GM18861 (cell line): ENCODE measurements around the gene CFAP61.

Experiments
- ATAC-seq: cut with Tn5 transposase; IDR thresholded peaks from one replicate; pipeline ENCODE4 v1.9.1; 2021; ENCODE audit not compliant: unreplicated experiment

CFAP61 gene

DNA sequence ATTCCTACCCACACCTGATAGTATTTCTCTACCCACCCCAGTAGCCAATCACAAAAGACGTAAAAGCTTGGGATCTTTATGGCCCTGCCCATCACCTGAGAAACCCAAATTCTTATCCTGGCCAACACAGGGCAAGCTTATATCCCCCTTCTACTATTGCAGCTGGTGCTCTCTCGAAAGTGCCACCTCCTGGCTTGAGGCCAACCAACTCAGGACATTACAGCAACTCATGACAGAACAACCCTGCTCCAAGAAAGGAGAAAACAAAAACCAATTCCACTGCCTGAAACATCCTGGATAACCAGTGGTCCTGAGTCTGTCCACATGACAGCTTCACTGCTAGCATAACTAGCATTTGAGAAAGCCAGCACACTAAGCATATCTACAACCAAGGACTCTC, 97.9 kb downstream of the CFAP61 start:
- no peak for ATAC-seq

GRCh38 chr20:20160520-20160919, 108.2 kb downstream of the CFAP61 start:
- no peak for ATAC-seq

- ATAC-seq: no peak
Observed at GRCh38 chr20:20161611-20162010, 109.3 kb downstream of the CFAP61 start.

DNA sequence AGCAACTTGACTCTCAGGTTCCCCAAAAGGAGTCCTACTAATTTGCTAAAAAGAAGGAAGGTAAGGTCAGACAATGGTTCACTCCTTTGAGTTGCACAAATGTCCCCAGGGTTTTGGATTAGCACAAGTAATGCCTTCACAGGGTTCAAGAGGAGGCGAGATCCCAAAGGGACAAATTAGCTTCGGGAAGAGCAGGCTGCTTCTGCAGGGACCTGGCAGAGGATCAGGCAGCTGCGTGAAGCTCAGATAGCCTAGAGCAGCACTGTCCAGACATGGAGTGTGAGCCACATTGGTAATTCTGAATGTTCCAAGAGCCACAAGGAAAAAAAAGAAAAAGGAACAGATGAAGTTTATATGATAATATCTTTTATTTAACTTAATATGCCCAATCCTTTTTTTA, 115.4 kb downstream of the CFAP61 start:
- ATAC-seq: no peak

DNA sequence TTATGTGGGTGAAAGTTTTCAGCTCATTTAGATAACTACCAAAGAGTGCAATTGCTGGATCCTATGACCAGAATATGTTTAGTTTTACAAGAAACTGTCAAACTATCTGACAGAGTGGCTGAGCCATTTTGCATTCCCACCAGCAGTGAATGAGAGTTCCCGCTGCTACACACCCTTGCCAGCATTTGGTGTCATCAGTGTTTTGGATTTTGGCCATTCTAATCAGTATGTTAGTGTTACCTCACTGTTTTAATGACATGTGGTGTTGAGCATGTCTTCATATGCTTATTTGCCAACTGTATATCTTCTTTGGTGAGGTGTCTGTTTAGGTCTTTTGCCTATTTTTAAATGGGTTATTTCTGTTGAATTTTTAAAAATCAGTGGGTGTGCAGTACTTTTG, 120.9 kb downstream of the CFAP61 start:
- ATAC-seq: no peak

GRCh38 chr20:20174089-20174835, 121.9 kb downstream of the CFAP61 start:
- no peak for ATAC-seq

DNA sequence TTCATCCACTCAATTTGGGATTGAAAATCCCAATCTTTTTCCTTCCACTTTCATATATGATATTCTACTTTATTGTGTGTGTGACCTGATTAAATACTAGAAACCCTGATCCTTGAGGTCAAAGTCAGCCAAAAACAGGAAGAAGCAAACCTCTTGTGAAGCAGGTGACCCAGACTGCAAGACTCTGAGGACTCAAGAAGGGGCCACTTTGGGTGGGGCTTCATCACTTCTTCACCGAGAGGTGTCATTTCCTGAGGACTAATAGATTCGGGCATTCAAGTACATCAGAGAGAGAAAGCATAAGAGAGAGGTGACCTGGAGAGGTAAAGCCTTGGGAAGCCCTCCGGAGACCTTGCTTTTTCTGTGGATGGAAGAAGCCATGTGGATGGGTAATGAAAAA, 129.0 kb downstream of the CFAP61 start:
- ATAC-seq: no peak

DNA sequence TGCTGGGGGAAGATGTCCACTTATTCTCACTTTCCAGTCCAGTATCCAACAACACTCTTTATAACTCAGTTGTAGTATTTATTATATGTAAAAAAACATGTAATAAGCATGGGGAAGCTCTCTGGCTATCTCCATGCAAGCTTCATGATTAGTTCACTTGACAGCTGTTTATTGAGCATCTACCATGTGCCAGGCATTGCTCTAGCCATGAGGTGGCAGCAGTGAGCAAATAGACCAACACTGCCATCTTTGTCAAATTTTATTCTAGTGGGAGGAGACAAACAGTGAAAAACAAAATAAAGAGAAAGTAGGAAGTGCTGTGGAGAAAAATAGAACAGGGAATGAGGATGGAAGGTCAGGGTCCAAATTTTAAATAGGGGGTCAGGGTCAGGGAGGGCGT, 131.8 kb downstream of the CFAP61 start:
- ATAC-seq: no peak

DNA sequence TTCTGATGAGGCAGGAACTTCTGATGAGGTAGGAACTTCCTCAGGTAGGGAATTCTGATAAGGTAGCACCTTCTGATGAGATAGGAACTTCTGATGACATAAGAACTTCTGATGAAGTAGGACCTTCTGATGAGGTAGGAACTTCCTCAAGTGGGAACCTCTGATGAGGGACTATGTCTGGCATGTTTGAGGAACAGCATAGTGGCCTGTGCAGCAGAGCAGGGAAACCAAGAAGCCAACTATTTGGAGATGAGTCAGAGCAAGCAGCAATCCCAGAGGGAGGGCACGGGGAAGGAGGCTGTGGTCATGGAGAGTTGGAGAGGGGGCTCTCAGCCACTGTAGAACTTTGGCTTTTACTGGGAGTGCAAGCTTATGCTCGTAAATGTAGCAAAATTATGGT, 132.4 kb downstream of the CFAP61 start:
- no peak for ATAC-seq

- peak; percentile 43 for ATAC-seq
Observed at GRCh38 chr20:20188647-20189046, 136.3 kb downstream of the CFAP61 start.

DNA sequence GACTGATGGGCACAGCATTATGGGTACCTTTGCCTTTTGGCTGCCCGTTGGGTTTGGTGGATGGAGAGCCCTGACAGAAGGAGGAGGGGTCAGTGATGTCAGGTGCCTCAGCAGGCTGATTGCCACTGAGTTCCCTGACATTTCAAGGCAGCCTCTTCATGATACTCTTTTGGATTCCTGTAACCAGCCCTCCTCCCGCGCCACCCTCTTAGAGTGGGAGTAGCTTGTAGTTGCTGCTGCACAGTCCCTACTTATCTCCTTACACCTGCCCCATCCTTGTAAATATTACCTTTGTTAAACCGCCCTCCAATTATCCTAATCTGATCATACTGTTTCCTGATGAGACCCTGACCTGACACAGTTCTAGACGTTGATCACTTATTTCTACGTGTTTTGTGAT, 140.0 kb downstream of the CFAP61 start:
- no peak for ATAC-seq

- no peak for ATAC-seq
Observed at GRCh38 chr20:20195021-20195705, 142.8 kb downstream of the CFAP61 start.

DNA sequence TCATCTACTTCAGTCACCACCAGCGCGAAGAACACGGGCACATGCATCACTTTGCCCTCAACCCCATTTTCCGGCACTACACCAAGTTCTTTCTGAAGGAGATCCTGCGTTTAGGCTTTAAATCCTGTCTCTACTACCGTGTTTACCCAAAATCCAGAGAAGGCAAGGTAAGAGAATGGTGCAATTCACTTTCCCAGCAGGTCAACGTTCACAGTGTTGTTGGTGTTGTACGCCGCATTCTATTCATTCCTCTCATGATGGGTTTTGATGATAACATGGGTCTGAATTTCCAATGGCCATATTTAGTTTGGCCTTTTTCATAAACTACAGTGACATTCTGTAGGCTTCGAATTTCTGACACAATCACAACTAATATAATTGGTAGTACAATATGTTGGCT, 144.3 kb downstream of the CFAP61 start:
- ATAC-seq: no peak

- ATAC-seq: no peak
Observed at GRCh38 chr20:20198011-20198410, 145.7 kb downstream of the CFAP61 start.

DNA sequence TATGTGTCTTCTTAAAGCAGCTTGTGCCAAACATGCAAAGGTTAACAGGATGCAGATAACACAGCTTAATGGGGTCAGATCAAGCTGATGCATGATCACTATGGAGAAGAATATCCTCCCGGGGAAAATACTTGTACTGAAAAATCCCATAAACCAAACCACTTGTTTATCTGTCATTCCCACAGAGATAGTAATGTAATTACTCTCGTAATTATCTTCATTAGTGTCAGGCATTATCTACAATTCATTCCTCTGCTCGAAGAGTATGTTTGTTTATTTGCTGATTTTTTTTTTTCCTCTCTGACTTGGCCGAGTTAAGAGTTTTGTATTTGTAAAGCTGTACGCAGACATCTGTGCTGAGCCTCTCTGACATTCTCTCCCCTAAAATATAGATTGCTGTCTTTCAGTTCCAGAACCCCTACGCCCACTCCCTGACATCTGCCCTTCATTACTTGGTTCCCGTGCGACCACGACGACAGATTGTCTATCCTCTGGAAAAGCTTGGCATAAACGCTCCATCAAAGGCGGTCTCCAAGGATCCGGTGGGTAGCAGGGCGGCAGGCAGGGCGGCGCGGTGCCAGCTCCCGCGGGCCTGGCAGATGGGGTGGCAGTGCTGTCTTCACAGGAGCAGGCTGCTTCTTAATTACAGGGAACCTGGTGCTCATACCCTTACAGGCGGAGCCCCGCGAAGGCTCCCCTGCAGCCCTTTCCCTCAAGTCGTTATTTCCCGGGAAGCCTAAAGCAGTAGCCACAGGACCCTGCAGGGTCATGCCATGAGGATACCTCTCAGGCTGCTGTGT, 147.2 kb downstream of the CFAP61 start:
- no peak for ATAC-seq

DNA sequence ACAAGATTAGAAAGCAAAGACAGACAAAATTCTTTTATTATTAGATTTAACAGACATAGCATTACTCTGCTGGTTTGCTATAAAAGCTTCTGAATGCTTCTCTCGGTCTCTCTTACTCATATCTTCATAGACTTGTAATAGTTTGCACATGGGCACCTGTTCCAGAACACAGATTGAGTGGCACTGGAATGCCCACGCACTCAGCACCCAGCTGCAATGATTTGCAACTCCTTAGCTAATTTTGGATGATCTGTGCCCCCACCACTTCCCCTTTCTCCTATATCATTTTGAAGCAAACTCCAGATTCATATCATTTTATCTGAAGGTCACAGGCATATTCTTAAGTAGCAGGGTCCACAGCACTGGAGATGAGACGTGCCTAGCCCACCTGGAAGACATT, 148.8 kb downstream of the CFAP61 start:
- no peak for ATAC-seq

DNA sequence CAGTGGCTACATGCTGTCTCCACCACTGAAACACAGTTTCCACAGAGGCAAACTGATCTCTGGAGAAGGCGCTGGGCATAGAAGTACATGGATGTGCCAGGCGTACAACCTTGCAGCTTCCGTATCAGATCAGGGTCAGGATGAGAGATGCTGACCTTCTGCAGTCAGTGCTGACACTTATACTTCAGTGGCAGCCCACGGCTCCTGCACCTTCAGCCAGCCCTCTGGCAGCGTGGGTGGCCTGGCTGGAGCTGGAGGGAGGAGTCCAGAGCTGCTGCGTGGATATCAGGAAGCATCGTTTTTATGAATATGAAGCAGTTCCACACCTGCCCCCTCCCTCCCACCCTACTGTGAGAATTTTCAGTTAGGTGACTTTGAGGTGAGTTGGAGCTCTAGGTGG, 149.3 kb downstream of the CFAP61 start:
- no peak for ATAC-seq

DNA sequence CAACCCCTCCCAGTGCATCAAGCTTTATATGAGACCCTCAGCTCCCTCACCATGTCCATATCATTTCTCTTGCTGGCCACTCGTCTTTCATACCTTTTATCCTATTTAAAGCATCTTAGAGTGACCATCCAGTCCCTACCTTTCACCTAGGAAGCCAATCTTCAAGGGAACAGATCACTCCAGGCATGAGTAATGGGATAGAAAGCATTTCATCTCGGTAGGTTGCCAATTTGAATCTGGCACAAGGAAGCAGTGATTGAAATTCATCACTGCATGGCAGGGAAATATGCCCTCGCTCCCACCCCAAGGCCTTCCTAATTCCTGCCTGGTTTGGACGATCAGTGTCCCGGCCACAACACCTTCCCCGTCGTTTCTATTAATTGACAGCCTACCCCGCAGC, 150.4 kb downstream of the CFAP61 start:
- ATAC-seq: no peak

- no peak for ATAC-seq
Observed at GRCh38 chr20:20203784-20204183, 151.5 kb downstream of the CFAP61 start.

- no peak for ATAC-seq
Observed at GRCh38 chr20:20204256-20204655, 151.9 kb downstream of the CFAP61 start.

GRCh38 chr20:20205141-20205861, 153.0 kb downstream of the CFAP61 start:
- no peak for ATAC-seq
